CD4-positive, CD25-positive, alpha-beta regulatory T cell (primary cell): ENCODE results near the gene FAM227B. TPM values are rescaled to one million over a fixed set of nuclear protein-coding genes. Genes with fewer than 3 reads are reported as not detected.
"Not testable (repeated sequence)": the region's sequence is repeated elsewhere in the genome, so short reads cannot be mapped to it uniquely, and the experiment has no call there.

ENCODE experiments used
- ATAC-seq, 2 donors: fragments of 150-1000 bp; cut with Tn5 transposase; one replicate each; pipeline ENCODE4 v1.10.0; 2021; ENCODE audit warnings: low read depth in 2 of 2, moderate number of reproducible peaks in 2 of 2, moderate library complexity in 1 of 2
- DNase-seq, 3 donors: peaks; one replicate each; pipeline versions ENCODE4 v3.0.0 to v3.0.0-alpha.2; 2012 to 2022; ENCODE audit warnings: mixed read lengths in 1 of 3
- H3K27ac ChIP-seq: one replicate; pipeline ENCODE4 v1.7.0; 2013; ENCODE audit warnings: mild to moderate bottlenecking, low read length; ENCODE audit not compliant: insufficient read depth, poor library complexity, severe bottlenecking
- H3K27me3 ChIP-seq: one replicate; pipeline ENCODE4 v1.7.0; 2013; ENCODE audit warnings: low read length; ENCODE audit not compliant: control insufficient read depth, insufficient read depth
- H3K36me3 ChIP-seq: one replicate; pipeline ENCODE4 v1.7.0; 2013; ENCODE audit warnings: mild to moderate bottlenecking, low read length, moderate library complexity; ENCODE audit not compliant: control insufficient read depth, insufficient read depth
- H3K4me1 ChIP-seq: 2 replicates; pipeline ENCODE4 v1.7.0; 2013; ENCODE audit warnings: mild to moderate bottlenecking, low read length; ENCODE audit not compliant: insufficient read depth, control insufficient read depth, poor library complexity, severe bottlenecking
- H3K4me3 ChIP-seq: one replicate; pipeline ENCODE4 v1.7.0; 2013; ENCODE audit warnings: low read depth, mild to moderate bottlenecking, low read length, moderate library complexity
- H3K9me3 ChIP-seq, 2 experiments: 1 replicate in 1 of 2; 2 replicates in 1 of 2; pipeline ENCODE4 v1.7.0; 2013; ENCODE audit warnings: low read length in 2 of 2, mild to moderate bottlenecking in 1 of 2, moderate library complexity in 1 of 2; ENCODE audit not compliant: control insufficient read depth in 2 of 2
- H3K27ac Mint-ChIP-seq, 3 donors: one replicate each; pipeline ENCODE4 v1.8.0; 2020 to 2022; ENCODE audit warnings: mild to moderate bottlenecking in 3 of 3, mixed read lengths in 3 of 3, moderate library complexity in 2 of 3
- H3K27me3 Mint-ChIP-seq: one replicate; pipeline ENCODE4 v1.8.0; 2022; ENCODE audit warnings: mild to moderate bottlenecking, mixed read lengths
- H3K36me3 Mint-ChIP-seq: one replicate; pipeline ENCODE4 v1.8.0; 2020; ENCODE audit warnings: mixed read lengths
- H3K4me1 Mint-ChIP-seq, 4 donors: one replicate each; pipeline ENCODE4 v1.8.0; 2020 to 2022; ENCODE audit warnings: mixed read lengths in 4 of 4, mild to moderate bottlenecking in 1 of 4
- H3K4me3 Mint-ChIP-seq, 4 donors: one replicate each; pipeline ENCODE4 v1.8.0; 2020 to 2022; ENCODE audit warnings: mild to moderate bottlenecking in 4 of 4, mixed read lengths in 4 of 4, moderate library complexity in 3 of 4
- H3K9me3 Mint-ChIP-seq, 7 donors: one replicate each; pipeline ENCODE4 v1.8.0; 2020 to 2022; ENCODE audit warnings: mixed read lengths in 7 of 7, mild to moderate bottlenecking in 3 of 7, moderate library complexity in 2 of 7
- polyA plus RNA-seq, 4 donors: library from polyadenylated mRNA; unstranded; fragments of 300-500 nt; fragmentation: Illumina TruSeq; gene quantifications; one replicate each; pipeline ENCODE4 v1.2.3, GENCODE V29; 2021
- total RNA-seq: library from RNA; stranded (reverse); gene quantifications from one replicate; pipeline ENCODE4 v1.2.3, GENCODE V29; 2022

FAM227B gene
- total RNA-seq, result 4.5 TPM
- polyA plus RNA-seq, result 10 to 100 TPM; 11.3 to 18.3 (median 15.7) TPM

DNA sequence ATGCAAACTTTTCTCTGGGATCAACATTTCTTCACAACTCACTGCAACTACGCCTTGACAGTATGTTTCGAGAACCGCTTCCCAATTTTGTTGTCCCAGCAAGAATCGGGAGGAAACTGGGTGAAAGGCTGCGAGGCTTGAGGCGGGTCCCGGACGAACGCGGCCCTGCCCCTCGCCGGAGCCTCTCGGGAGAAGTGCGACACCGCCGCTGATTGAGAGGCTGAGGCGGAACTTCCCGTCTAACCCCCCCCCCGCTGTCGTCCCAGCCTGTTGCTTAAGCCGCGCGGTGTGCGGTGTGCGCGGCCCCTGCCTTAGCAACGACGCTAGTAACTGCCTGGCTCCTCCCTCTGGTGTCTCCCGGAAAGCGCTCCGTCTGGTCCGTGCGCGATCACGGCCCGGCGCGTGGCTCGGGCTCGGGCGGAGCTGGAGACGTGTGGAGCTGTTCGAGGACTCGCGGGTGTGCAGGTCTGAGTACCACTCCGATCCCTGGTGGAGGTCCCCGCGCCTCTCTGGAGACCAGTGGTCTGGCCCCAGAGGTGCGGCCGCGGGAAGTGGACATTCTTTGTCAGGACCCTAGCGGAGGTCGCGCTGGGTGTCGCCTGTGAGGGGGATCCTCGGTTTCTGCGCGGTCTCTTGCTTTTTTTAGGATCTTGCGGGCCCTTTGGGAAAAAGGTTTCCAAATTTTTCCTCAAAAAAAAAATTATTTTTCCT lies at the start of gene FAM227B, which contains the start of gene DTWD1:
Gene FAM227B (minus strand): TSS at position 161 of the 711 bp plus-strand sequence. CDS start 5,647 bp downstream, outside the sequence.
Gene DTWD1 (plus strand): TSS at position 391 of the 711 bp plus-strand sequence. CDS start 4,120 bp downstream, outside the sequence.
- peak within 1 kb of the TSS; percentile 97 to 99 (median 98) for H3K27ac Mint-ChIP-seq
- Histone ChIP-seq H3K9me3 (no peaks in the 10 kb centered on the region), H3K4me3 (peak within 1 kb of the TSS; percentile 91), H3K36me3 (peaks cover 12% of the 10 kb centered on the region), H3K27ac (peak within 1 kb of the TSS; percentile 89), H3K27me3 (no peaks in the 10 kb centered on the region), H3K4me1 (peaks cover 26% of the 10 kb centered on the region)
- H3K27me3 Mint-ChIP-seq, result peaks cover 5% of the 10 kb centered on the region
- DNase-seq (peak; percentile 90 to 99 (median 92)), ATAC-seq (peak; percentile 99)
- H3K36me3 Mint-ChIP-seq, result peaks cover 30% of the 10 kb centered on the region
- peaks cover 0 to 13% (median 1%) of the 10 kb centered on the region in 7 donors for H3K9me3 Mint-ChIP-seq
- peak within 1 kb of the TSS; percentile 98 to 100 (median 98) for H3K4me3 Mint-ChIP-seq
- peaks cover 36 to 50% (median 45%) of the 10 kb centered on the region in 4 donors for H3K4me1 Mint-ChIP-seq

DNA sequence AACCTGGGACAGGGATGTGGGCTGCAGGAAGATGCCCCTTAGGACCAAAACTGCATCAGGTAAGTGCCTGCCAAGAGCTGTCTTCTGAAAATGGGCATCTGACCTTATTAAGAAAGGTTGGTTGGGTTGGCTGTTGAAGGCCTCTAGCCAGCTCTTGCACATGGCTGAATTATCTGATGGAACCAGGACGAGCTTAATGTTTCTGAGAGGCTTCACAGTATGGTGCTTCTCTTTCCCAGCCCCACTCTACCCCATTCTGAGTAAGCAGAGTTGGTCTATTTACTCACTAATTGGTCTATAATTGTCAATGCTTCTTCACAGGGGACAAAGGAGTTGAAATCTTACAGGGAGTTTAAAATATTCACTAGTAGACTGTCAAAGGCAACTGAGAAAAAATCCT lies 48.7 kb upstream of the FAM227B start:
- Histone ChIP-seq H3K4me1 (no peaks in the 10 kb centered on the region), H3K27me3 (peaks cover 3% of the 10 kb centered on the region), H3K36me3 (no peaks in the 10 kb centered on the region), H3K4me3 (no peak overlapping the region), H3K27ac (no peak overlapping the region), H3K9me3 (no peaks in the 10 kb centered on the region)
- Mint-ChIP-seq H3K9me3 (no peaks in the 10 kb centered on the region), H3K27ac (no peak overlapping the region), H3K36me3 (no peaks in the 10 kb centered on the region), H3K4me3 (no peak overlapping the region), H3K27me3 (peaks cover 32% of the 10 kb centered on the region), H3K4me1 (no peaks in the 10 kb centered on the region)
- DNase-seq (no peak), ATAC-seq (no peak)

DNA sequence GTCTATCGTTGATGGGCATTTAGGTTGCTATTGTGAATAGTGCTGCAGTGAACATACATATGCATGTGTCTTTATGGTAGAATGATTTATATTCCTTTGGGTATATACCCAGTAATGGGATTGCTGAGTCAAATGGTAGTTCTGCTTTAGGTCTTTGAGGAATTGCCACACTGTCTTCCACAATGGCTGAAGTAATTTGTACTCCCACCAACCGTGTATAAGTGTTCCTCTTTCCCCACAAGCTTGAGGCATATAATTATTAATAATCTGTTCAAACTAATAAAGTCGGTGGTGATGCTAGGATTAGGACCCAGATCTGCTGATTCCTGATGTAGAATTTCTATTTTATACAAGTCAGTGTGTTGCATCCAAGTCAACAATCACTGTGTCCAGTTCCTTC lies 45.9 kb upstream of the FAM227B start:
- not testable (repeated sequence) for H3K4me3 Mint-ChIP-seq

DNA sequence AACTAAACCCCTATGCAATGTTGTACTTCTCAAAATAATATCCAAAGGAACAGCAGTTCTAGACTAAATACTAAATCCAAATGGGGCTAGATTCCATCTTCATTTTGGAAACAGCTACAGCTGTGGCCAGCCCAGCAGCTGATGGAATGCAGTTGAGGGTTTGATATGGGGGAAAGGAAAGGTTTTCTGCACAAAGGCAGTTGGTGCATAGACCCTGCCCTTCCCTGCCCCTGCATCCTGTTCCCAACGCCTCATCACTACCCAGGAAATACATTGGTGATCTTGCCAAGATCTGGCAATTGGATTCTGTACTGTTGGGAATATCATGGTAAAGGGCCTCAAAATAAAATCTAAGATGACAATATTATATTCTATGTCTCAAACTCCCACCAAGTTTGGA lies 44.1 kb upstream of the FAM227B start:
- ATAC-seq, result no peak
- no peaks in the 10 kb centered on the region for H3K4me1 ChIP-seq
- H3K4me1 Mint-ChIP-seq, result no peaks in the 10 kb centered on the region

More for the DNA sequence above, 45.9 kb upstream of the FAM227B start:
- H3K27me3 Mint-ChIP-seq, result peaks cover 20% of the 10 kb centered on the region
- not testable (repeated sequence) for H3K36me3 ChIP-seq, H3K27ac ChIP-seq, H3K9me3 ChIP-seq, H3K4me1 Mint-ChIP-seq, DNase-seq, H3K4me3 ChIP-seq, H3K36me3 Mint-ChIP-seq, H3K27ac Mint-ChIP-seq, ATAC-seq, H3K4me1 ChIP-seq, H3K9me3 Mint-ChIP-seq
- peaks cover 11% of the 10 kb centered on the region for H3K27me3 ChIP-seq

GRCh38 chr15:49656734-49657133 lies 36.1 kb upstream of the FAM227B start:
- peaks cover 8% of the 10 kb centered on the region for H3K27me3 ChIP-seq
- no peak for DNase-seq
- ATAC-seq, result no peak
- H3K4me3 Mint-ChIP-seq, result no peak overlapping the region
- H3K4me1 Mint-ChIP-seq, result no peaks in the 10 kb centered on the region
- H3K27me3 Mint-ChIP-seq, result no peaks in the 10 kb centered on the region
- H3K36me3 ChIP-seq, result no peaks in the 10 kb centered on the region
- H3K9me3 ChIP-seq, result peaks cover 21 to 23% of the 10 kb centered on the region in 2 experiments
- H3K9me3 Mint-ChIP-seq, result peaks cover 0 to 25% (median 2%) of the 10 kb centered on the region in 7 donors
- H3K4me3 ChIP-seq, result no peak overlapping the region
- H3K27ac Mint-ChIP-seq, result no peak overlapping the region
- peaks cover 3% of the 10 kb centered on the region for H3K36me3 Mint-ChIP-seq
- H3K4me1 ChIP-seq, result no peaks in the 10 kb centered on the region
- H3K27ac ChIP-seq, result no peak overlapping the region

More for the DNA sequence above, 44.1 kb upstream of the FAM227B start:
- no peak for DNase-seq
- Histone ChIP-seq H3K9me3 (no peaks in the 10 kb centered on the region), H3K36me3 (no peaks in the 10 kb centered on the region), H3K4me3 (no peak overlapping the region), H3K27ac (no peak overlapping the region), H3K27me3 (peaks cover 16% of the 10 kb centered on the region)
- H3K36me3 Mint-ChIP-seq, result no peaks in the 10 kb centered on the region
- no peak overlapping the region for H3K4me3 Mint-ChIP-seq
- H3K9me3 Mint-ChIP-seq, result no peaks in the 10 kb centered on the region
- no peak overlapping the region for H3K27ac Mint-ChIP-seq
- H3K27me3 Mint-ChIP-seq, result peaks cover 12% of the 10 kb centered on the region

DNA sequence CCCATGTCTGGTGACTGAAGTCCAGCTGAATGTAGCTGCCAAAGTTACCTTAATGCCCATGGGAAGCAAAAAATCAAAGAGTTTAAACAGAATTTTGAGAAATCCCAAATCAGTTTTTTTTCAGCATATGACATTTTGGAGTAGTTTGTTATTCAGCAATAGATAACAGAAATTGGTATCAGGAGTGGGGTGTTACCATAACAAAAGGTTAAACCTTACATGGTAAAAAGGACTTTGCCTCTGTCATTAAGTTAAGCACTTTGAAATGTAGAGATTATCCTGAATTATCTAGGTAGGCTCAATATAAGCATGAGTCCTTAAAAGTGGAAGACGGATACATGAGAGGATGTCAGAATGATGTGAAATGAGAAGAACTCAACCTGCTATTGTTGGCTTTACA lies 32.3 kb upstream of the FAM227B start:
- H3K4me1 ChIP-seq, result no peaks in the 10 kb centered on the region
- no peak overlapping the region for H3K27ac ChIP-seq
- Mint-ChIP-seq H3K27me3 (no peaks in the 10 kb centered on the region), H3K27ac (no peak overlapping the region), H3K36me3 (peaks cover 3% of the 10 kb centered on the region), H3K4me1 (no peaks in the 10 kb centered on the region), H3K4me3 (no peak overlapping the region), H3K9me3 (peaks cover 0 to 26% (median 2%) of the 10 kb centered on the region in 7 donors)
- H3K9me3 ChIP-seq, result peaks cover 21 to 23% of the 10 kb centered on the region in 2 experiments
- DNase-seq (no peak), ATAC-seq (no peak)
- peaks cover 2% of the 10 kb centered on the region for H3K27me3 ChIP-seq
- H3K36me3 ChIP-seq, result no peaks in the 10 kb centered on the region
- H3K4me3 ChIP-seq, result no peak overlapping the region

- H3K27me3 ChIP-seq, result peaks cover 2% of the 10 kb centered on the region
- H3K27ac ChIP-seq, result no peak overlapping the region
- H3K36me3 ChIP-seq, result no peaks in the 10 kb centered on the region
- no peak overlapping the region for H3K4me3 ChIP-seq
- H3K9me3 Mint-ChIP-seq, result peaks cover 0 to 24% (median 2%) of the 10 kb centered on the region in 7 donors
- ATAC-seq (no peak), DNase-seq (no peak)
- H3K4me1 ChIP-seq, result no peaks in the 10 kb centered on the region
- H3K4me3 Mint-ChIP-seq, result no peak overlapping the region
- H3K4me1 Mint-ChIP-seq, result peaks cover 0 to 2% (median under 1%) of the 10 kb centered on the region in 4 donors
- peaks cover 3% of the 10 kb centered on the region for H3K36me3 Mint-ChIP-seq
- no peaks in the 10 kb centered on the region for H3K27me3 Mint-ChIP-seq
- H3K9me3 ChIP-seq, result peaks cover 21 to 23% of the 10 kb centered on the region in 2 experiments
- H3K27ac Mint-ChIP-seq, result no peak overlapping the region
Observed at GRCh38 chr15:49650676-49651075, 30.1 kb upstream of the FAM227B start.
